IPS-20b (cell line): ENCODE measurements around the gene MBD6.
"Not testable (repeated sequence)": the region's sequence is repeated elsewhere in the genome, so short reads cannot be mapped to it uniquely, and the experiment has no call there.

Source experiments
- H3K27ac ChIP-seq: one replicate; pipeline ENCODE4 v1.5.1; 2013; ENCODE audit warnings: low read length
- H3K27me3 ChIP-seq: 2 replicates; pipeline ENCODE4 v1.6.1; 2013; ENCODE audit warnings: mild to moderate bottlenecking, low read length, inconsistent platforms; ENCODE audit not compliant: insufficient read depth
- H3K36me3 ChIP-seq: 2 replicates; pipeline ENCODE4 v1.6.1; 2013; ENCODE audit warnings: low read depth, mild to moderate bottlenecking, inconsistent platforms, low read length, moderate library complexity; ENCODE audit not compliant: insufficient read depth
- H3K4me1 ChIP-seq: 2 replicates; pipeline ENCODE4 v1.6.1; 2013; ENCODE audit warnings: mild to moderate bottlenecking, control low read depth, inconsistent platforms, low read length, moderate library complexity; ENCODE audit not compliant: insufficient read depth
- H3K4me3 ChIP-seq: 2 replicates; pipeline ENCODE4 v1.5.1; 2013; ENCODE audit warnings: mild to moderate bottlenecking, low read length, inconsistent platforms
- H3K9ac ChIP-seq: 2 replicates; pipeline ENCODE4 v1.6.1; 2013; ENCODE audit warnings: low read depth, mild to moderate bottlenecking, inconsistent platforms, low read length, moderate library complexity
- H3K9me3 ChIP-seq: 2 replicates; pipeline ENCODE4 v1.6.1; 2013; ENCODE audit warnings: mild to moderate bottlenecking, low read depth, low read length, inconsistent platforms; ENCODE audit not compliant: insufficient read depth

The MBD6 gene

GRCh38 chr12:57490126-57490525 lies 32.5 kb upstream of the MBD6 start:
- Histone ChIP-seq H3K27ac (no peak overlapping the region), H3K9ac (no peak overlapping the region), H3K4me3 (no peak overlapping the region), H3K9me3 (peaks cover 3% of the 10 kb centered on the region; the same call in 1 of the 2 replicates), H3K4me1 (0 out of 2 replicates have a peak, but pooled peaks cover 3% of the 10 kb centered on the region), H3K36me3 (peaks cover 46% of the 10 kb centered on the region), H3K27me3 (no peaks in the 10 kb centered on the region)

GRCh38 chr12:57491393-57492280 lies 31.0 kb upstream of the MBD6 start:
- Histone ChIP-seq H3K4me1 (0 out of 2 replicates have a peak, but pooled peaks cover 3% of the 10 kb centered on the region), H3K9ac (no peak overlapping the region), H3K27me3 (no peaks in the 10 kb centered on the region), H3K9me3 (peaks cover 3% of the 10 kb centered on the region; the same call in 1 of the 2 replicates), H3K36me3 (peaks cover 56% of the 10 kb centered on the region), H3K4me3 (no peak overlapping the region), H3K27ac (no peak overlapping the region)

GRCh38 chr12:57495051-57495701 lies 27.4 kb upstream of the MBD6 start:
- H3K27ac ChIP-seq, H3K4me1 ChIP-seq: not testable (repeated sequence)
- peaks cover 73% of the 10 kb centered on the region for H3K36me3 ChIP-seq

GRCh38 chr12:57496822-57497221 lies 25.8 kb upstream of the MBD6 start:
- no peak overlapping the region for H3K9ac ChIP-seq
- peaks cover 73% of the 10 kb centered on the region for H3K36me3 ChIP-seq
- H3K27me3 ChIP-seq: no peaks in the 10 kb centered on the region
- H3K4me1 ChIP-seq: no peaks in the 10 kb centered on the region
- no peak overlapping the region for H3K4me3 ChIP-seq
- H3K27ac ChIP-seq: no peak overlapping the region
- peaks cover 3% of the 10 kb centered on the region; the same call in 1 of the 2 replicates for H3K9me3 ChIP-seq

More at GRCh38 chr12:57495051-57495701, 27.4 kb upstream of the MBD6 start:
- H3K4me3 ChIP-seq, H3K27me3 ChIP-seq, H3K9me3 ChIP-seq, H3K9ac ChIP-seq: not testable (repeated sequence)

GRCh38 chr12:57497223-57498131 lies 25.1 kb upstream of the MBD6 start:
- Histone ChIP-seq H3K9me3 (peaks cover 3% of the 10 kb centered on the region; the same call in 1 of the 2 replicates), H3K27me3 (no peaks in the 10 kb centered on the region), H3K4me1 (no peaks in the 10 kb centered on the region), H3K4me3 (no peak overlapping the region), H3K9ac (no peak overlapping the region), H3K27ac (no peak overlapping the region), H3K36me3 (peaks cover 74% of the 10 kb centered on the region)

GRCh38 chr12:57498132-57498502 lies 24.5 kb upstream of the MBD6 start:
- H3K4me3 ChIP-seq: no peak overlapping the region
- no peak overlapping the region for H3K27ac ChIP-seq
- peaks cover 74% of the 10 kb centered on the region for H3K36me3 ChIP-seq
- H3K4me1 ChIP-seq: no peaks in the 10 kb centered on the region
- no peaks in the 10 kb centered on the region for H3K27me3 ChIP-seq
- H3K9ac ChIP-seq: no peak overlapping the region
- H3K9me3 ChIP-seq: no peaks in the 10 kb centered on the region

GRCh38 chr12:57498571-57498970 lies 24.1 kb upstream of the MBD6 start:
- Histone ChIP-seq H3K9me3 (no peaks in the 10 kb centered on the region), H3K9ac (no peak overlapping the region), H3K4me1 (no peaks in the 10 kb centered on the region), H3K4me3 (no peak overlapping the region), H3K27me3 (no peaks in the 10 kb centered on the region), H3K27ac (no peak overlapping the region), H3K36me3 (peaks cover 79% of the 10 kb centered on the region)

GRCh38 chr12:57500213-57500612 lies 22.4 kb upstream of the MBD6 start:
- Histone ChIP-seq H3K4me1 (no peaks in the 10 kb centered on the region), H3K4me3 (no peak overlapping the region), H3K36me3 (peaks cover 91% of the 10 kb centered on the region), H3K27me3 (no peaks in the 10 kb centered on the region), H3K9me3 (no peaks in the 10 kb centered on the region), H3K9ac (no peak overlapping the region), H3K27ac (no peak overlapping the region)

- not testable (repeated sequence) for H3K9me3 ChIP-seq, H3K4me1 ChIP-seq, H3K27me3 ChIP-seq, H3K9ac ChIP-seq, H3K4me3 ChIP-seq, H3K27ac ChIP-seq
- peaks cover 87% of the 10 kb centered on the region for H3K36me3 ChIP-seq
These were observed 20.2 kb upstream of the MBD6 start for GRCh38 chr12:57502311-57502969.

GRCh38 chr12:57506541-57506940 lies 16.1 kb upstream of the MBD6 start:
- H3K9me3 ChIP-seq, H3K4me1 ChIP-seq, H3K27ac ChIP-seq, H3K4me3 ChIP-seq, H3K9ac ChIP-seq, H3K27me3 ChIP-seq: not testable (repeated sequence)
- H3K36me3 ChIP-seq: peaks cover 83% of the 10 kb centered on the region

GRCh38 chr12:57507796-57508195 lies 14.8 kb upstream of the MBD6 start:
- peaks cover 83% of the 10 kb centered on the region for H3K36me3 ChIP-seq
- not testable (repeated sequence) for H3K9ac ChIP-seq, H3K27me3 ChIP-seq, H3K4me1 ChIP-seq, H3K4me3 ChIP-seq, H3K9me3 ChIP-seq, H3K27ac ChIP-seq
